ENCODE data around the gene MITF.

DNA sequence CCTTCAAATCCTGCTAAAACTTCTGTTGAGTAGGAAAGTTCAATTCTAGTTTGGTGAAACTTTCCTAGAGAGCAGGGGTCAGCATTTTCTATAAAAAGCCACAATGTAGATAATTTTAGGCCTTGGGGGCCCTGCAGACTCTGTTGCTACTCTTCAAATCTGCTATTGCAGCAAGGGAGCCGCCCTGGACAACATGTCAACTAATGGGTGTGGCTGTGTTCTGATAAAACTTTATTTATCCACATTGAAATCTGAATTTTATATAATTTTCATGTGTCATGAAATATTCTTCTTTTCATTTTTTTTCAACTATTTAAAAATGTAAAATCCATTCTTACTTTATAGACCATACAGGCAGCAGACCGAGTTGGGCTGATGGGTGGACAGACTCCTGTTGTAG is 192.8 kb downstream of the MITF start:
- TF ChIP-seq POLR2A (IDR thresholded peaks at IDR 0.05; ENCODE audit: low read depth, low read length) (no peak), POLR2AphosphoS5 (IDR thresholded peaks at IDR 0.05; ENCODE audit: low read depth, low read length) (no peak), TAF1 (IDR thresholded peaks at IDR 0.05; ENCODE audit: low read depth, low read length) (no peak), SPI1 (IDR thresholded peaks at IDR 0.05; ENCODE audit: low read depth, low read length) (no peak), PAX5 (IDR thresholded peaks at IDR 0.05; ENCODE audit: insufficient read depth, low read length, severe bottlenecking) (no peak), POU2F2 (IDR thresholded peaks at IDR 0.05; ENCODE audit: low read depth, low read length) (no peak)

Measured in GM12891 (cell line).